ENCODE data around the gene NMBR. TPM values are rescaled to one million over a fixed set of nuclear protein-coding genes. Genes with fewer than 3 reads are reported as not detected.

Gene NMBR
- total RNA-seq, 1 experiment from 2014 or later, result not detected

- peak; percentile 67 for TF ChIP-seq CTCF (conservative IDR thresholded peaks at IDR 0.05; ENCODE audit: low read depth, low read length)
- TF ChIP-seq EZH2 (IDR thresholded peaks at IDR 0.05; ENCODE audit: borderline replicate concordance, low read depth, low read length, poor library complexity, severe bottlenecking), result no peak
- CTCF ChIA-PET, result interaction anchor here (1.0 kb wide), 1 partner anchor 51 kb away, joined by 3 read pairs; no protein-coding TSS in a partner anchor
- POLR2A ChIA-PET (ENCODE audit: low non-redundant PET), result interaction anchor here (0.6 kb wide), 1 partner anchor 22 kb away, joined by 3 read pairs; no protein-coding TSS in a partner anchor
- no TSS peak for BruUV-seq (replicated peaks)
- Histone ChIP-seq H3K4me1 (ENCODE audit: insufficient read depth, low read length, poor library complexity, severe bottlenecking) (peaks cover 9% of the 10 kb centered on the region), H3K27me3 (replicated peaks; ENCODE audit: insufficient read depth, low read depth, low read length, poor library complexity) (no peaks in the 10 kb centered on the region), H3K9me3 (ENCODE audit: low read depth, low read length, poor library complexity, severe bottlenecking) (no peaks in the 10 kb centered on the region), H3K36me3 (ENCODE audit: insufficient read depth, low read length, poor library complexity, severe bottlenecking) (no peaks in the 10 kb centered on the region), H3K4me3 (ENCODE audit: low read depth, low read length, poor library complexity, severe bottlenecking) (no peak overlapping the region), H3K27ac (ENCODE audit: low read depth, low read length, poor library complexity, severe bottlenecking) (peak overlapping the region; percentile 17)
- intact Hi-C loops (cut with micrococcal nuclease; ENCODE audit: unreplicated experiment), result loop anchor here (5.0 kb wide), 2 partner anchors 231 to 381 kb away; no protein-coding TSS in a partner anchor
- peak; percentile 47 for DNase-seq (ENCODE audit: low spot score)
Observed at GRCh38 chr6:142155895-142156757, 9.2 kb upstream of the NMBR start.

GRCh38 chr6:142155091-142155490, 8.2 kb upstream of the NMBR start:
- no peak overlapping the region for H3K4me3 ChIP-seq (ENCODE audit: low read depth, low read length, poor library complexity, severe bottlenecking)
- BruUV-seq (replicated peaks), result no TSS peak
- DNase-seq (ENCODE audit: low spot score), result no peak
- ChIA-PET CTCF (no interaction called here), POLR2A (ENCODE audit: low non-redundant PET) (no interaction called here)
- no peaks in the 10 kb centered on the region for H3K36me3 ChIP-seq (ENCODE audit: insufficient read depth, low read length, poor library complexity, severe bottlenecking)
- H3K27ac ChIP-seq (ENCODE audit: low read depth, low read length, poor library complexity, severe bottlenecking), result no peak overlapping the region
- no peaks in the 10 kb centered on the region for H3K27me3 ChIP-seq (replicated peaks; ENCODE audit: insufficient read depth, low read depth, low read length, poor library complexity)
- H3K9me3 ChIP-seq (ENCODE audit: low read depth, low read length, poor library complexity, severe bottlenecking), result no peaks in the 10 kb centered on the region
- peaks cover 9% of the 10 kb centered on the region for H3K4me1 ChIP-seq (ENCODE audit: insufficient read depth, low read length, poor library complexity, severe bottlenecking)
- TF ChIP-seq EZH2 (IDR thresholded peaks at IDR 0.05; ENCODE audit: borderline replicate concordance, low read depth, low read length, poor library complexity, severe bottlenecking), result no peak
- no peak for TF ChIP-seq CTCF (conservative IDR thresholded peaks at IDR 0.05; ENCODE audit: low read depth, low read length)
- intact Hi-C loops (cut with micrococcal nuclease; ENCODE audit: unreplicated experiment), result loop anchor here (5.0 kb wide), 2 partner anchors 232 to 382 kb away; no protein-coding TSS in a partner anchor

- ChIA-PET CTCF (no interaction called here), POLR2A (ENCODE audit: low non-redundant PET) (no interaction called here)
- H3K27ac ChIP-seq (ENCODE audit: low read depth, low read length, poor library complexity, severe bottlenecking), result no peak overlapping the region
- BruUV-seq (replicated peaks), result no TSS peak
- H3K36me3 ChIP-seq (ENCODE audit: insufficient read depth, low read length, poor library complexity, severe bottlenecking), result no peaks in the 10 kb centered on the region
- no peak for TF ChIP-seq CTCF (conservative IDR thresholded peaks at IDR 0.05; ENCODE audit: low read depth, low read length)
- no peak for TF ChIP-seq EZH2 (IDR thresholded peaks at IDR 0.05; ENCODE audit: borderline replicate concordance, low read depth, low read length, poor library complexity, severe bottlenecking)
- intact Hi-C loops (cut with micrococcal nuclease; ENCODE audit: unreplicated experiment), result no loop called here
- no peak for DNase-seq (ENCODE audit: low spot score)
- H3K4me3 ChIP-seq (ENCODE audit: low read depth, low read length, poor library complexity, severe bottlenecking), result no peak overlapping the region
- peaks cover 9% of the 10 kb centered on the region for H3K4me1 ChIP-seq (ENCODE audit: insufficient read depth, low read length, poor library complexity, severe bottlenecking)
- H3K27me3 ChIP-seq (replicated peaks; ENCODE audit: insufficient read depth, low read depth, low read length, poor library complexity), result no peaks in the 10 kb centered on the region
- no peaks in the 10 kb centered on the region for H3K9me3 ChIP-seq (ENCODE audit: low read depth, low read length, poor library complexity, severe bottlenecking)
Observed at GRCh38 chr6:142154336-142154735, 7.4 kb upstream of the NMBR start.
